NCI-H1930 (cell line): ENCODE data around the gene C12orf43.

Experiments
- DNase-seq, 2 experiments: peaks; one replicate each; lab custom pipeline; 2025; lab: John Stamatoyannopoulos, UW

C12orf43 gene

DNA sequence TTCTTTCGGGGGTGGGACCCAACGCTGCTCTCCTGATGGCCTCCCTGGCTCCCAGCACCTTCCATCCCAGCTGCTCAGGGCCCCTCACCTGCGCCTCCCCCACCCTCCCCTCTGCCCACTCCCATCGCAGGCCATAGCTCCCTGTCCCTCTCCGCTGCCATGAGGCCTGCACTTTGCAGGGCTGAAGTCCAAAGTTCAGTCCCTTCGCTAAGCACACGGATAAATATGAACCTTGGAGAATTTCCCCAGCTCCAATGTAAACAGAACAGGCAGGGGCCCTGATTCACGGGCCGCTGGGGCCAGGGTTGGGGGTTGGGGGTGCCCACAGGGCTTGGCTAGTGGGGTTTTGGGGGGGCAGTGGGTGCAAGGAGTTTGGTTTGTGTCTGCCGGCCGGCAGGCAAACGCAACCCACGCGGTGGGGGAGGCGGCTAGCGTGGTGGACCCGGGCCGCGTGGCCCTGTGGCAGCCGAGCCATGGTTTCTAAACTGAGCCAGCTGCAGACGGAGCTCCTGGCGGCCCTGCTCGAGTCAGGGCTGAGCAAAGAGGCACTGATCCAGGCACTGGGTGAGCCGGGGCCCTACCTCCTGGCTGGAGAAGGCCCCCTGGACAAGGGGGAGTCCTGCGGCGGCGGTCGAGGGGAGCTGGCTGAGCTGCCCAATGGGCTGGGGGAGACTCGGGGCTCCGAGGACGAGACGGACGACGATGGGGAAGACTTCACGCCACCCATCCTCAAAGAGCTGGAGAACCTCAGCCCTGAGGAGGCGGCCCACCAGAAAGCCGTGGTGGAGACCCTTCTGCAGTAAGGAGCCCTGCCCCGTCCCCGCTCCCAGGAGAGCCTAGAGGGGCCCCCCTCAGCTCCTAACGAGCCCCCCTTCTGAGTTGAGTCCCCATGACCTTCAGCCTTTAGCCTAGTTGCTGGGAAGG is 37.7 kb downstream of the C12orf43 start, which contains the start of gene HNF1A:
Gene HNF1A (plus strand): TSS at position 248 of the 924 bp plus-strand sequence. CDS start 226 bp downstream, at position 474.
- no peak for DNase-seq

DNA sequence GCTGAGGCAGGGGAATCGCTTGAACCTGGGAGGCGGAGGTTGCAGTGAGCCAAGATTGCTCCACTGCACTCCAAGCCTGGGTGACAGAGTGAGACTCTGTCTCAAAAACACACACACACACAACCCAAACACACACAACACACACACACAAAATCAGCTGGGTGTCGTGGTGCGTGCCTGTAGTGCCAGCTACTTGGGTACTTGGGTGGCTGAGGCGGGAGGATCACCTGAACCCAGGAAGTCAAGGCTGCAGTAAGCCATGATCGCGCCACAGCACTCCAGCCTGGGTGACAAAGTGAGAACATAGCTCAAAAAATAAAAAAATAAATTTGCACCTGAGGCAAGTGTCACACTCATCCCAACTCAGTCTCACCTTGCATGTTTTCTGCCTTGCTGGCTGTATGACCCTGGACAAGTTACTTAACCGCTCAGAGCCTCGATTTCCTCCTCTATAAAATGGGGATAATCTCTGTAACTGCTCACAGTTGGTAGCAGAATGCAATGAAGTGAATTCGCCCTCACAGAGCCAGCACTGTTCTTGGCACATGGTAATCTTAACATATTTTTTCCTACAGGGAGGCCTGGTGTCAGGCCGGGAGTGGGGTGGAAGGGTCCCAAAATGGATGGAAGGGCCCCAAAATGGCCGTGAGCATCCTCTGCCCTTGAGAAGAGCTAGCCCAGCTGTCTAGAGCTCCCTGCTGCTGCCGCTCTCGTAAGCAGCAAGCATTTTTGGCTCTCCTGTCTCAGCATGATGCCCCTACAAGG is 38.6 kb downstream of the C12orf43 start:
- no peak for DNase-seq

DNA sequence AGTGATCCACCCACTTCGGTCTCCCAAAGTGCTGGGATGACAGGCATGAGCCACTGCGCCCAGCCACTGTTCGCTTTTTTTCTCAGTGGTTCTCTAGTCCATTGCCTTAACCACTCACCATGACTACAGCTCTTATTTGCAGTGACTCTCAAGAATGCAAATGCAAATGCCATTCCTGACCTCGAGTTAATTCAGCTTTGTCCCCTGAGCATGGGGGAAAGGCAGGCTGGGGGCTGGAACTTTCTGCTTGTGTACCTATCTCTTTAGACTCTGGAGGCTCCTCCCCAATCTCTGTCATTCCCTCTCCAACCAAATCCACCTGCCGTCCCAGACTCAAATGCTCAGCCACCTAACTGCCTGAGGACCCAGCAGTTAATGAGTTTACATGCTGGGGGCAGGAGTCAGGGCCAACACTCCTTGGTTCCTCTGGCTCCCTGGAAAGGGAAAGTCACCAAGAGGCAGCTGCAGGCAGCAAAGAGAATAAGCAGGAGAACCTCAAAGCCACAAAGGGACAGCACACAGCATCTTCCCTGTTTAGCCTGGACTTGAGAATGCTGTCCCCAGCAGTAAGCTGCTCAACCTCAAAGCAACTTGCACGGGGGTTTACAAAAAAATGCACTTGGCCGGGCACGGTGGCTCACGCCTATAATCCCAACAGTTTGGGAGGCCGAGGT is 43.3 kb downstream of the C12orf43 start:
- no peak for DNase-seq

DNA sequence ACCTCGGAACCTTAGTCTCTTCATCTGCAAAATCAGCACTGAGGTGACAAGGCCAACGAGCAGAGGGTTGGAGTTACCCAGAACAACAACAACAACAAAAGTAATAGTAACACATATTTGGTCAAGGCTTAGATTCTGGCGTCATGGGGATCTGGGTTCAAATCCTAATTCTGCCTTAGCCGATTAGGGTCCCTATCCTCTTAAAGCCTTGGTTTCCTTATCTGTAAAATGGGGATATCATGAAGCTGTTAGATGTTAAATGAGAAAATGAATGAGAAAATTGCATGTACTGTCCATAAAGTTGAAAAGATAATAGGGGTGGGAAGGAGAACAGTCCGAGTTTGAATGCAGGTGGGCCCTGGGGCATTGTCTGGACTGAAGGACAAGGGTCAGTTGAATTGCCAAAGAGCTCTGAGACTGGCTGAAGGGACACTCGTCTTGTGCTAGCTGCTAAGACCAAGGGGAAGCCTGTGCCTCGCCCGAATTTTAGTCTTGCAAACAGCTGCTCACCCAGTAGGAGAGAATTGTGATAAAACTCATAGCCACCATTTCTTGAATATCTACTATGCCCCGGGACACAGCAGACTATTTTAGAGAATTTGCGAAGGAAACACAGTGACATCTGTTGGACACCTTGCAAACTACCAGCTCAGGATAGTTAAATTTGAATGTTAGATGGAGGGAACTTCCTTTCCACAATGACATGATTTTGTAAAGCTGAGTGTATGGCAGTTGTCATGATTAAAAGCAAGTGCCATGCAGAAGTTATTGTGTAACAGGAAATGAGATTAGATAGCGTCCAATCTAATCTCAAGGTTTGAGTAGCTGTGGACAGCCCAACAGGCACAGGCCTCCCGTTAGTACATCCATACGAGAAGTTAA is 44.7 kb downstream of the C12orf43 start:
- peak in 1 of 2 experiments; percentile 34 for DNase-seq

DNA sequence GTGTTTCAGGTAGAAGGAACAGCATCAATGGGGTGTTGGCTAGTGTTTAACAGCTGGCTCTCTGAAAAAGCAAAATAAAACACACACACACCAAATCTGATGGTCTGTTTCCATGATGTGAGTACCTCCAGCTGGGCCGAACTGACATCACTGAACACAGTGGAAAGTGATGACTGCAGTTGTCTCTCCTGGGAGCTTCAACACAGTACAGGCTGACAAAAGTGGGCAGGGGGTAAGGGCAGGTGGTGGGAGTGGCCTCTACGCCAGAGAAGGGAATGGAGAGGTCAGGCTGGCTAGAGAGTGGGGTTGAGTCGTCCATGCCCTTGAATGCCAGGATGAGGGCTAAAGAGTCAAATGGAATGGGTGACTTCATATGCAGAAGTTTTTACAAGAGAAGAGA is 46.0 kb downstream of the C12orf43 start:
- DNase-seq, result no peak

DNA sequence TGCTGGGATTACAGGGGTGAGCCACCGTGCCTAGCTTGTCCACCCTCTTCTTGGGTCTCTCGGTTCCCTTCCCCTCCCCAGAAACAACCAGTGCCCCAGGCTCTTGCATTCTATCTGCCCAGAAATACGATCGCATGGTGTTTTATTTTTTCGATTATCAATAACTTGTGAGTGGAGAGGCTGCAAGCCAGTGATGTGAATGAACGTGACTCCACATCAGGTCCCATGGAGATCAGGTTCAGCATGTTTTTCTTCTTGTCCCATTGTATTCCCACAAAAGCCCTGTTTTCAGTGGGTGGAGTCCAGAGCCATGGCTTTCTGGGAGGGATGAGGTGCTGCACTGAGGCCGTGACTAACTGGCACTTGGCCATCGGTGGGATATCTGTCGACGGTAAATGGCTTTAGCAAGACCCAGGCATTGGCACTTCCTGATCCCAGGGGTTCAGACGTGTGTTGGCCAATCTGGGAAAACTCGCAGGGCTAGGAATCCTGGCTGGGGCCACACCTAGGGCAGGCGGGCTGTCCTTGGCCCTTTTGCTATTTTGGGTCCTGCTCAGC is 50.7 kb downstream of the C12orf43 start:
- DNase-seq, result no peak

DNA sequence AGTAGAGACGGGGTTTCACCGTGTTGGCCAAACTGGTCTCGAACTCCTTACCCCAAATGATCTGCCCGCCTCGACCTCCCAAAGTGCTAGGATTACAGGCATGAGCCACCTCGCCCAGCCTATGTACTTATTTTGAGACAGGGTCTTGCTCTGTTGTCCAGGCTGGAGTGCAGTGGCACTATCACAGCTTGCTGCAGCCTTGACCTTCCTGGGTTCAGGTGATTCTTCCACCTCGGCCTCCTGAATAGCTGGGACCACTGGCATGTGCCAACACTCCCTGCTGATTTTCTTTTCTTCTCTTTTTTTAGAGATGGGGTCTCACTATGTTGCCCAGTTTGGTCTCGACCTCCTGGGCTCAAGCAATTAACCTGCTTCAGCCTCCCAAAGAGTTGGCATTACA is 52.0 kb downstream of the C12orf43 start:
- no peak for DNase-seq

DNA sequence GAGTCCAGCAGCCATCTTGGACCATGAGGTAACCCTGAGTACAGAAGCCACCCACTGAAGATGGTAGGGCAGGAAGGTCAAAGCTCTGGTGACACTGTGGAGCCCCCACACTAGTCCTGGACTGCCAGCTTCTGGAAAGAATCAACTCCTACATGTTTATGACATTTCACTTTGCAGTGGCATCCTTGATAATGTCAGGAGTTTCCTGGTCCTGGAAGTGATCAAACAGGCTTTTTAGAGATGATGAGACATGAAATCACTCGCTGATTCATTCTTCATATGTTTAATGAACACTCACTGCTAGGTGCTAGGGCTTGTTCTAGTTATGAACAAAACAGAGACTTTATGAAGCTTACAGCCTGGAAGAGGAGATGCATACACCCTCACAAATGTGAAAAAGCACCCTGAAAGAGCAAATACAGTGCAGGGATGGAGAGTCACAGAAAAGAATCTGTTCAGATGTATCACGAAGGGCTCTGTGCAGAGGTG is 53.7 kb downstream of the C12orf43 start:
- no peak for DNase-seq

DNA sequence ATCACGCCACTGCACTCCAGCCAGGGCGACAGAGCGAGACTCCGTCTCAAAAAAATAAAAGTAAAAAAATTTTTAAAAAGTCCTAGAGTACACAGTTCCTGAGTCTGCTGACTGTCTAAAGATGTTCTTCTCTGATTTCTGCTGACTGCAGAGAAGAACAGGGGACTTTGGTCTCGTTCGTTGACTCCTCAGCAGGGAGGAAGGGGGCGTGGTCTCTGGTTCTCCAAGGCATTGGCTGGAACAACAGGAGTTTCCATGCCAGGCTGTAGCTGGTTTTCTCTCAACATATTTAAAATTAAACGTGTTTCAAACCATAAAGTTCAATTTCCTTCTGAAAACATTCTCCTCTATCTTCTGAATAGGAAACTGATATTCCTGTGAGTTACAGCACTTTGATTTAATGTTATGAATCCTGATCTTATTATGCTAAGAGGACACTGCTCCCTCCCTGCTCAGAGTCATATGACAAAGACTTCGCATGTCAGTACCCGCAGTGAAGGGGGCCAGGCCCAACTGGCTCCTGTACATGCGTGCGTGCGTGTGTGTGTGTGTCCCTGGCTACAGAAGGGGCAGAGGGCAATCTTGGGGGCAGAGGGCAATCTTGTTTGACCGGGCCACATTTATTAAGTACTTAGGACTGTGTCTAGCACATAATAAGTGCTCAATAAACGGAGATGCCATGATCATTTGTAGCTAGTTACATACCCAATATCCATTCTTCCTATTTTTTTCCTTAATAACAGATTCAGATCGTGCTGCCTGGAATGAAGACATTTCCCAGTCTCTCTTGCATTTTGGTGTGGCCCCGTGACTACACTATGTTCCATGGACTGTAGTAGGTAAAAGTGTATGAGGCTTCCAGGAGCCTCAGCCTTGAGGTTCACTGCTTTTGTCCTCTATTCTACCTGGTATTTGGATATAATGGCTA is 54.4 kb downstream of the C12orf43 start:
- no peak for DNase-seq

DNA sequence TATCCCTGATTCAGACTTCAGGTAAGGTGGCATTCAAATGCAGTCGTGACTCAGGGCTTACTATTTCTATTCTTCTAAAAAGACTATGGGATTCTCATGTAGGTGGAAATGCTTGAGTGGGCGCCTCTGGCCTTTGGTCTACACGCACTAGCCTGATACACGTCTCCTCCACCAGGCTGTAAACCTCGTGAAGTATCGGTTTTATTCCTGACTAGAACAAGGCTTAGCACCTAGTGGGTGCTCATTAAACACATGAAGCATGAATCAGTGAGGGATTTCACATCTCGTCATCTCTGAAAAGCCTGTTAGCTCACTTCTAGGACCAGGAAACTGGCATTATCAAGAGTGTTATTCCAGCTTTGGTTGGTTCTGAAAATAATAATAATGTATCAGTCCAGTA is 55.6 kb downstream of the C12orf43 start:
- DNase-seq, result no peak

DNA sequence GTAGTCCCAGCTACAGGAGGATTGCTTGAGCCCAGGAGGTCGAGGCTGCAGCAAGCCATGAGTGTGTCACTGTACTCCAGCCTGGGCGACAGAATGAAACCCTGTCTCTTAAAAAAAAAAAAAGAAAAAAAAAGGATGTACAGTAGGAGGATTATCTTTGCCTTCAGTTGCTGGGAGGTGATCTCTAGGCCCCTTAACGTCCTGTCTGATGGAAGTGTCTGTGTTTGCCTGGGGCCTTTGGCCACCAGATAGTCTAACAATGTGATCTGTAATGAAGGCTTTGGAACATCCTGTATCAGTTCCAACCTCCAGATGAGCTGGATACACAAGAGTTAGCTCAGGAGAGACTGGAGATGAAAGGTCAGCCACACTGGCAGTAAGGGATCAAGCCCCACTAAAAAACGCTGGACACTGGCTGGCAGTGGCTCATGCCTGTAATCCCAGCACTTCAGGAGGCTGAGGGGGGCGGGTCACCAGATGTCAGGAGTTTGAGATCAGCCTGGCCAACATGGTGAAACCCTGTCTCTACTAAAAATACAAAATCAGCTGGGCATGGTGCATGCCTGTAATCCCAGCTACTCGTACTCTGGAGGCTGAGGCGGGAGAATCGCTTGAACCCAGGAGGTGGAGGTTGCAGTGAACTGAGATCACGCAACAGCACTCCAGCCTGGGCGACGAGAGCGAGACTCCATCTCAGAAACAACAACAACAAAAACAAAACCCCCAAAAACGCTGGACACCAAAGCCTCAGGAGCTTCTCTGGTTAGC is 57.0 kb downstream of the C12orf43 start:
- DNase-seq, result no peak

DNA sequence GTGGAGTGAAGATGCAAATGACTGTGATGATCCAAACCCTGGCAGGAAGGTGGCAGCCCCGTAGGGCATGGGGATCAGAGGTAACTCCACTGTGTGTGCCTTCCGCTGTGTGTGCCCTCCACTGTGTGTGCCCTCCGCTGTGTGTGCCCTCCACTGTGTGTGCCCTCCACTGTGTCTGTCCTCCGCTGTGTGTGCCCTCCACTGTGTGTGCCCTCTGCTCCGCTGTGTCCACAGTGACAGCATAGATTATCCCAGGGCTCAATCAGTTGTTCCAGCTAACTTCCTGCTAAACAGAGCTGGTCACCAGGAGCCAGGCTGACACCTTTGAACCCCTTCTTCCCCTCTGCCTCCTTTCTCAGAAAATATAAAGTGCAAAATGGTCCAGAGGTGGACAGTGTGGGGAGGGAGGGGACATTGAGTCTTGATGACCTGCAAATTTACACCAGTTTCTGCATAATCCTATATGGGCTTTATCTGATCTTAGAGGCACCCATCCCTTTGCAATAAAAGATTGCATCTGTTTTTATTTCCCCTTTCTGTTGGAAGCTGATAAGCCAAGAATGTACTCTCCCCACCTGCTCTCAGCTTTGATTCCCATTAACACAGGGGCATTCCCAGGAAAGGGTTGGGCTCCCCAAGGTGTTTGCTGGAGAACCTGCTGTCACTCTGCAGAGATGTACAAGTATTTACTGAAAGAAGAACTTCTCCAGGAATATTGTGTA is 59.5 kb downstream of the C12orf43 start:
- DNase-seq, result no peak

DNA sequence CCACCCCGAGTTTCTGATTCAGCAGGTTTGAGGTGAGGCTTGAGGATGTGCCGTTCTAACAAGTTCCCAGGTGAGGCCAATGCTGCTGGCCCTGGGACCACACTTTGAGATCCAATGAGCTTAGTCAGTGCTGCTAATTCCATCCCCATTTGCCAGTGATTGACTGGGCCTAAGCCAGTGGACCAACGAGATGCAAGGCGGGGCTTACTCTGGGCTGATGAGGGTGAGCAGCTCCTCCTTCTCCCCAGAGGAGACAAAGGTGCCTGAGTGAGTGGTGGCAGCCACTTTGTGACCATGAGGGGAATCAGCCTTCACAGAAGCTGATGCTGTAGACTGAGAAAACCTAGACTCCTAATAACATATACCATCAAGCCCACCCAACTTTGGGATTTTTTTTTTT is 61.1 kb downstream of the C12orf43 start:
- no peak for DNase-seq

DNA sequence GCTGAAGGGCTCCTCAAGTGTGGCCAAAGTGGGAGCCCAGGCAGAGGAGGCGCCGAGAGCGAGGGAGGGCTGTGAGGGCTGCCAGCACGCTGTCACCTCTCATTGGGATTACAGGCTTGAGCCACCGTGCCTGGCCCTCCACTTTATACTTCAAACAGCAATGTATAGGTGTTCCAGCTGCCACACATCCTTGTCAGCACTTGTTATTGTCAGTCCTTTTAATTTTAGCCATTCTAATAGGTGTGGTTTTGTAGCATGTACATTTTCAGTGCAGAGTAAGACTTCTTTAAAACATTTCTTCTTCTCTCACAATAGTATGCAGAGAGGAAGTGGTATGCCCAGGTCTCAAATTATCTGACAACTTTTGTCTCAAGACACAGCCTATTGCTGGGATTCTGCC is 65.5 kb downstream of the C12orf43 start:
- no peak for DNase-seq
